IPS DF 4.7 (cell line): ENCODE data around the gene MAP2K2.

Experiments used
- DNase-seq: peaks from one replicate; pipeline ENCODE4 v3.0.0-alpha.2; 2013; ENCODE audit warnings: low spot score; ENCODE audit errors: extremely low read depth

The MAP2K2 gene

DNA sequence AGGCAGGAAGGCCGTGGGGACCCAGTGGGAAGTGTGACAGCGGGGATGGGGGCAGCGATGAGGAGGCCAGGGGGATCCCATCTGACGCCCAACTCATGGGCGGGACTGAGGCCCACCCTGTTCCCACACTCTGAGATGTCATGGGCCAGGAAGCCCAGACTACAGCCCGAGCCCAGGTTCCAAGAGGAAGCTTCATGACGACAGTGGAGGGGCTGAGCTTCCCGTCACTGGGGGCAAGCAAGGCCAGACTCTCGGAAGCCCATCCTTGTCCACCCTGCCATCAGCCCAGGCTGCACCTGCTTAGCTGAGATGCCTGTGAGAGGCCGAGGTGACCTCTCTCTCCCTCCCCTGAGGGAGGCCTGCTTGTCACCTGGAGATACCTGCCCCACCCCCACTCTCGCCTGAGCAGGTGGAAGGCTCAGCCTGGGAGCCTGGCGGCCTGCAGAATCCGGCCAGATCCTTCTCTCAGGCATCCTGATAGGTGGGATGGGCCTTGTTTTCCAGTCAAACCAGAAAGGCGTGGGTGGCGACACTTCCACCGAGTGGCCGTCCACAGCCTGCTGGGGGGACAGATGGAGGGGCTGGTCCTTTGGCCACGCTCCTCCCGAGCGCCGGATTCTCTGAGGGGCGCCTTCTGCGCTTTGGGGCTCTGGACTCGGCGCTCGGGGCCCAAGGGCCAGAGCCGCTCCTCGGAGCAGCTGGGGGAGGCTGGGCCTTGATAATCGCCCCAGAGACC lies 62.1 kb downstream of the MAP2K2 start:
- DNase-seq = no peak

DNA sequence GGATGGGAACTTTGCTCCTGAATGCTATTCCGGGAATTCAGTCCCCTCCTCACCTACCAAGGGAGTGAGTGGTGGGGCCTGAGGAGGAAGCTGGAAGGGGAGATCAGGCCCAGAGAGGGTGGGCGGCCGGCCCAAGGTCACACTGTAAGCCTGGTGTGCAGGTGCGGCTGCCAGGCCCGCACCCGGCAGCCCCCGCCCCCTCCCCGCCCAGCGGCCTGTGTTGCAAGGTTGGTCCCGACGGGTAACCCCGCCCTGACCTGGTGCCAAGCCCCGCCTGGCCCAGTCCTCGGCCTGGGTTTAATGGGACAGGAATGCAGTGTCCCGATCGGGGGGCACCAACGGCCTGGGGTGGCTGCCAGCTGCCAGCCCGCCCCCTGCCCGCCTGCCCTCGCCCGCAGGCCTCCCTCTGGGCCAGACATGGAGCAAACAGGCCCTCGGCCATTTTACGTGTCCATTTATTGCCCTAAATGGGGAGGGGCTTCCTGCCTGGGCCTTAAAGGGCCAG lies 62.7 kb downstream of the MAP2K2 start:
- no peak for DNase-seq

DNA sequence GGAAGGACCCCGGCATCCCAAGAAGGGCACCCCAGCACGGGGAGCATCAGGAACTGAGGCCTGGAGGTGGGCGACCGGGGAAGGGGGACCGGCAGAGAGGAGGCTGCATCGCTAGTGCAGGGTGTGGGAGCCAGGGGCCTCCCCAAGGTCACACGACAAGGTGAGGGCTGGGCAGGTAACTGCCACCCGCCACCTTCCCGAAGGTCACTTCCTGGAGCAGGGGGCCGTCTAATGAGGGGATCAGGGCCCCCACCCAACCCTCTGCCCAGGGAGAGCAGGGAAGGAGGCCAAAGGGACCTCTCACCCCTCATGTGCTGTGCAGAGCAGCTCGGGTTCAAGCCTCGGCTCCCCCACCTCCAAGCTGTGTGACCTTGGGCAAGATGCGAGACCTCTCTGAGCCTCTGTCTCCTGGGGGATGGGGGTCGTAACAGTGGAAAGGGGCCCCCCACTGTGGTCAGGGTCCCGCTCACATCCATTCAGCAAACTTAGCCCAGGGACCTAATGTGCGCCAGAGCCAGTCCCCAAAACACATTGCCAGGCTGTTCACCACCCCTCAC lies 63.2 kb downstream of the MAP2K2 start:
- DNase-seq = no peak

DNA sequence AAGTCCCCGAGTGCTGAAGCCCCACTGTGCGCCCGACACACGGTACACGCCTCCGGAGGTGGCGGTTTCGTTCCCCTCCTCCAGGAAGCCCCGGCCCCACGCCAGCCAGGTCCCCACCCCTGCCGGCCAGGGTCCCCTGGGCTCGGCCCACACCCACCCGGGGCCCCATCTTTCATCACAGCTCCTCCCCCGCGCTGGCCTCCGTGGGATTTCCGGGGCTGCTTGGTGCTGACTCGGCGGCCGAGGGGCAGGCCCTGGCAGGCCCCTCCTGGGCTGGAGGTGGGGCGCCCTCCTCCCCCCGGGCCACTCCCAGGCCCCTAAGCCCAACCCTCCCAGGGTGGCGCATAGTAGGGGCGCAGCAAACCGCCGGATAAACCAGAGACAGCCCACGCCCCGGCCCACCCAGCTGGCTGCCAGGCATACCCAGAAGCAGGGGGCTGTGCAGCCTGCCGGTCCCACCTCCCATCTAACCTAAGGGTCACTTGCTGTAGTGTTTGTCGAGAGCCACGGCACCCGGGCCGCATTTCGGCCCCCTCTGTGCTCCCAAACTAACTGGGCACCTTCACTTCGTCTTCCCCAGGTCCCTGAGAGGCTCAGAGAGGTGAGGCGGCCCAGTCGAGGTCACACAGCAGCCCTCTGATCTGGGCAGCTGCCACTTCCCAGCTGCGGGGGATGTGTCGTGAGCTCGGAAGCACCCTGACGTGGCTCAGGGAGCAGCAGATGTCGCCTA lies 63.9 kb downstream of the MAP2K2 start:
- DNase-seq = no peak

DNA sequence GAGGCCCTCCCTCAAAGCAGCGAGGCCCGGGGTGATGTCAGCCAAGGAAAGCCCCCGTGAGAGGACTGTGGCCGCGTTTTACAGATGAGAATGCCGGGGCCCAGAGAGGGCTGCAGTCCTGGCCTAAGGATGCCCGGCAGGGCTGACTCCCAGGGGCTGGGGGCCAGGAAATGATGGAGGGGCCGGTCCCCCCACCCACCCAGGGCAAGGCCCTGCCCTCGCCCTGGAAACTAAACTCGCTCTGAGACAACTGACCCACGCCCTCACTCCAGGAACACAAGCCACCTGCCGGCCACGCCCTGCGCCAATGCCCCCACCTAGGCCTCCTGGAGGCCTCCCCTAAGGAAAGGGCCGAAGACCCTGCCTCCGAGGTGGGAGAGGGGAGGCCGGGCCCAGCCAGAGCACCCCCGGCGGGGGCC lies 64.5 kb downstream of the MAP2K2 start:
- DNase-seq = no peak

DNA sequence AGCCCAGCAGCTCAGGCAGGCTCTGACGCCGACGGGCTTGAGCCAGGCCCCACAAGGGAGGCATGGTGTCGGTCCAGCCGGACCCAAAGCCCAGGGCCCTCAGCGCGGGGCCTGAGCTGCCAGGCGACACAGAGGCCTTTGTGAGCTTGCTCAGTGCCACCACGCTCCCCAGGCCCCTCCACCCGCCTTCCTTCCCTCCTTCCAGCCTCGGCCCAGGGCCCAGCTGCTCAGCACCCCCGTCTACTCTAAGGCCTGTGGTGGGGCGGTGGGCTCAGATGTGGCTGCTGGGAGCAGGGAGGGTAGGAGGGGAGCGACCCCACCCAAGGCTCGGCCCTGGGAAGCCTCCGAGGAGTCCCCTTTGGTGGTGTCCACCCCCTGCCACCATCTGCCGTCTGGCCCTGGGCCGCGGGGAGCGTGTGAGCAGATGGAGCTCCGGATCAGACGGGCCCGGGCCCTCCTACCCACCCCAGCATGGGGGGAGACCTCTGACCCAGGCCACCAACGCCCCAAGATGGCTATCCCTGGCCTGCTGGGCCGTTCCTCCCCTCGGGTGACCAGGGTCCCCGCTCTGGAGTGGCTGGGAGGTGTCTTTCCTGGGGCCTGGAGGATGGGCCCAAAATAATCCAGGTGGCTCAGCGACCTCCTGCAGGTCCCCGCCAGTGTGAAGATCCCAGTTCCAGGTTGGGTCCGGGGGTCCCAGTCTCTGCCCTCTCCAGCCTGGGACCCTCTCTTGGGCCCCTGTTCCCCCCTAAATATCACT lies 65.0 kb downstream of the MAP2K2 start:
- DNase-seq = no peak

DNA sequence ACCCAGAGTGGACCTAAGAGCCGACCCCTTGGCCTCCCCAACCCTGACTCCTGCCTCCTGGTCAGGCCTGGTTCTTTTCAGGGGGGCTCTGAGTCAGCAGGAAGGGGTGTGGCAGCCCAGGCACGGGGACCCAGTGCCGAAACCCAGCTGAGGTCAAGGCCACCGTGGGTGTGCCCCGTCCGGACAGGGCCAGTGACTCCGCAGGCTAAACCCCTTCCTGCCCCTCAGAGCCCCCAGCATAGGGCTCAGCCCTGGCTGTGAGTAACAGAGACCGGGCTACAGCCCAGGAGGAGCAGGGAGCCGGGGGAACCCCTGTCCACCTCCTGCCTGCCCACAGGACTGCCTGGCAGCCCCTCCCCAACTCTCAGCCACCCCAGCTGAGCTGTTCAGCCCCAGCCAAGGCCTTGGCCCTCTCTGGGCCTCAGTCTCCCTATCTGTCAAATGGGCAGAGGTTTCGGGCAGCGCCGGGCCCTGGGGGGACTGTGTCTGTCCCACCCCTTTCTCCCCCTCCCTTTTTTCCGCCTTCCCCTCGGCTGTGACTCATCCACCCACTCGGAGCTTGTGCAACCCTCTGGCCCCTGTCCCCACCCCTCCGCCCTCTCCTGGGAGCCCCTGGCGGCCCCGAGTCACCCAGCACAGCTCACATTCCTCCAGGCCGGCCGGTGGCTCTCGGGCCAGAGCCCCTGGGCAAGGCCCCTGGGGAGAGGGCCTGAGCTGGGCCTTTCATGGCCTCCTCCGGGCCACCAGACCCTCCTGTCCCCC lies 65.8 kb downstream of the MAP2K2 start:
- DNase-seq = no peak

DNA sequence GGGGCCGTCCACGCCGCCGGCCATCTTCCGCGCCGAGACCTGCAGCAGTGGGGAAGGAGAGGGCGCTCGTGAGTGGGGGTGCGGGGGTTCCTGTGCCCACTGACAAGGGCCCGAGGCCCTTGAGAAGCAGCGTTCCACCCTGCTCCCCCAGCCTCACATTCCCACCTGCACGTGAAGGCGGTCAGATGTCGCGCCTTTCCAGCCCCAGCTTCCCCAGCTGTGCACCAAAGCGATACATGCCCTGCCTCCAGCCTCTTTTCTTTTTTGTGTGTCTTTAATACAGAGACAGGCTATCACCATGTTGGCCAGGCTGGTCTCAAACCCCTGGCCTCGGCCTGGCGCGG lies 68.7 kb downstream of the MAP2K2 start:
- DNase-seq = no peak

DNA sequence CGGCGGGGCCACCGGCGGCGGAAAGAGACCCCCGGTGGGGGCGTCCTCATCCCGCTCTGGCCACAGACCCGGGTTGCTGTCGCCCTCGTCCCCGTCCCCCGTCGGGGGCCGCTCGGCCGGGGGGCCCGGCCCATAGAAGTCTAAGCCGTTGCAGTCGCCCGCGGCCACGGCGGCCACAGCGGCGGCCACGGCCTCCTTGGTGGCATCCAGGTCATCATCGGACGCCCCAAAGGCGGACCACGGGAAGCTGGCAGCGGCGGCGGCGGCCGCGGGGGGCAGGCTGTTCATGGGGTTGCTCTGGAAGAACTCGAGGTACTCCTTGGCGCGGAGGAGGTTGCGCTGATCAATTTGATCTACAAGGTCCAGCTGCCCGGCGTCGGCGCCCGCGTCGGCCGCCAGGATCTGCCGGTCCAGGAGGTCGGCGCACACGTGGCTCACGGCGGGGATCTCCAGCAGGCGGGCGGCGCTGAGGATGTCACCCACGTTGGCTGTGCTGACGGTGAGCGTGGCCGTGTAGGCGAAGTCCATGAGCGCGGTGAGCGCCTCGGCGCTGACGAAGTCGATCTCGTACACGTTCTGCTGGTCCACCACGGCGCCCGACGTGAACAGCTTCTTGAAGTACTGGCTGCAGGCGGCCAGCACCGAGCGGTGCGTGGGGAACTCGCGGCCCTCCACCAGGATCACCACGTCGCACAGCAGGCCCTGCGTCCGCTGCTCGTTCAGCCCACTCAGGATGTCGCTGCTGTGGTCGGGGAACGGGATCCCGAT lies 69.3 kb downstream of the MAP2K2 start:
- DNase-seq = no peak

DNA sequence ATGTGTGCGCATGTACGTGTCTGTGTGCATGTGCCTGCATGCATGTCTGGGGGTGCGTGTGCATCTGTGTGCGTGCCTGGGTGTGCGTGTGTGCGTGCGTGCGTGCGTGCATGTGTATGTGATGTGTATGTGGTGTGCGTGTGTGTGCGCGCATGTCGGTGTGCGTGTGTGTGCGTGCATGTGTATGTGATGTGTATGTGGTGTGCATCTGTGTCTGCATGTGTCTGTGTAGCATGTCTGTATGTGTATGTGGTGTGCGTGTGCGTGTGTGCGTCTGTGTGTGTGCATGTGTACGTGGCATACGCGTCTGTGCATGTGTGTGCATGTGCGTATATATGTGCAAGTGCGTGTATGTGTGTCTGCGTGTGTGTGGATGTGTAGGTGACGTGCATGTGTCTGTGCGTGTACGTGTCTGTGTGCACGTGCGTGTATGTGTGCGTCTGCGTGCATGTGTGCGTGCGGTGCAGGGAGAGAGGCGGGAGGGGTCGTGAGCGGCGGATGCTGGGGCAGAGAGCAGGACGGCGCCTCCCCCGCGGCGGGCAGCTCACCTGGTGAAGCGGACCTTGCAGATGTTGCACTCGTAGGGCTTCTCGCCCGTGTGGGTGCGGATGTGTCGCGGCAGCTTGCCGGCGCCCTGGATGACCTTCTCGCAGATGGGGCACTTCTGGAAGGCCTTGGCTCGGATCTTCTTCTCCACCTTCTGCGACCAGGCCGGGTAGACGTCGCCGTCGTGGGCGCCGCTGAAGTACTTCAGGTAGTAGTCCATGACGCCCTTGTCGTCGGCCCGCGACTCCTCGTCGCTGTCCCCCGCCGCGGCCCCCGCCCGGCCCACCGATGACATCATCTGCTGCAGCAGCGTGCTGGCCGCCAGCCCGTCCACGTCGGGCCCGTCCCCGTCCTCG lies 70.2 kb downstream of the MAP2K2 start:
- DNase-seq = no peak

DNA sequence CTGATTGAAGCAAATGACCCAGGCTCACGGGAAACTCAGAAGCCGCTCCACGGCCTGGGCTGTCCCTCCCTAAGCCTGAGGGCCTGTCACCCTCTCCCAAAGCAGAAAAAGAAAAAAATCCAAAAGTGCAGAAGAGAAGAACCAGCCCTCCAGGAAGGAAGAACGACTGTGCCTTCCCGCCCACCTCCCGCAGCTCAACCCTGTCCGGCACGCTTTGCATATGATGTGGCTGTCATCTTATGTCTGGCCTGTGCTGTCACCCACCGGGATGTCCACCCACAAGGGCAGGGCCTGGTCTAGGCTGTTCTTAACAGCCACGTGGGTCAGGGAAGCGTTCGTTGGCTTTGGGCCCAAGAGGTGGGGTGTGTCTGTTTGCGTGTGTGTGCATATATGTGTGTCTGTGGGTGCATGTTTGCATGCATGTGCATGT lies 70.9 kb downstream of the MAP2K2 start:
- no peak for DNase-seq

DNA sequence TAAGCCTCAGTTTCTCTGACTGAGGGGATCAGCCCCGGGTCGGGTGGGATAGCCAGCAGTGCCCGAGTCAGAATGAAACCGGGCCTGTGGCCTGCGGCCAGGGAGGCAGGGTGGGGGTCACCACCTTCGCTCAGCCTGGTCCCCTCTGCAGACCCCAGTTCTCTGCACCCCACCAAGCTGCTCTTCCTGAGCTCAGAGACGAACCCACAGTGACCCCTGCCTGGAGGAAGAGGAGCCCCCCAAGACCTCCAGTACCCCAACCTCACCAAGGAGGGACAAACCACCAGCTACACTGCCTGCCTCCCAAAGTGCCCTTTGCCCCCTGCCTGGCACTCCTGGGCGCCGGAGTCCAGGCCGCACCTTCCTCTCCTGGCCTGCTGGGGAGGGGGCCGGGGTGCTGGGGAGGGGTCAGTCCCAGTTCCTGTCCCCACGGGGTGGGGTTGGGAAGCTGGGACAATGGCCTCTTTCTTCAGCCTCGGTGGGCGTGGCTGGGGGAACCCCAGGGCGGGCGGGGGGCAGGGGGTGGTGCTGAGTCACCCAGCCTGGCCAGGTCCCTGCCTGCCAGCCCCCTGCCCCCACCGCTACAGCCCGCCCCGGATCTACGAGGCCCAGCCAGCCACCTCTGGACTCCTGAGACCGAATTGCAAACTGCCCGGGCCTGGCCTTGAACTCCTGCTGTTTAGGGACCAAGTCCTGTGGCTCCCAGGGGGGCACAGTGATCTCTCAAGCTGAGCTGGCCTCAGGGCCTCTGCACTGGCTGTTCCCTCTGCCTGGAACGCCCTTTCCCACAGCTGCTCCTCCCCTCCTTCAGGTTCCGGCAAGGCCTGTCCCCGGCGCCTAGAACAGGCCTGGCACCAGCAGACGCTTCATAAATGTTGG lies 71.6 kb downstream of the MAP2K2 start:
- no peak for DNase-seq

DNA sequence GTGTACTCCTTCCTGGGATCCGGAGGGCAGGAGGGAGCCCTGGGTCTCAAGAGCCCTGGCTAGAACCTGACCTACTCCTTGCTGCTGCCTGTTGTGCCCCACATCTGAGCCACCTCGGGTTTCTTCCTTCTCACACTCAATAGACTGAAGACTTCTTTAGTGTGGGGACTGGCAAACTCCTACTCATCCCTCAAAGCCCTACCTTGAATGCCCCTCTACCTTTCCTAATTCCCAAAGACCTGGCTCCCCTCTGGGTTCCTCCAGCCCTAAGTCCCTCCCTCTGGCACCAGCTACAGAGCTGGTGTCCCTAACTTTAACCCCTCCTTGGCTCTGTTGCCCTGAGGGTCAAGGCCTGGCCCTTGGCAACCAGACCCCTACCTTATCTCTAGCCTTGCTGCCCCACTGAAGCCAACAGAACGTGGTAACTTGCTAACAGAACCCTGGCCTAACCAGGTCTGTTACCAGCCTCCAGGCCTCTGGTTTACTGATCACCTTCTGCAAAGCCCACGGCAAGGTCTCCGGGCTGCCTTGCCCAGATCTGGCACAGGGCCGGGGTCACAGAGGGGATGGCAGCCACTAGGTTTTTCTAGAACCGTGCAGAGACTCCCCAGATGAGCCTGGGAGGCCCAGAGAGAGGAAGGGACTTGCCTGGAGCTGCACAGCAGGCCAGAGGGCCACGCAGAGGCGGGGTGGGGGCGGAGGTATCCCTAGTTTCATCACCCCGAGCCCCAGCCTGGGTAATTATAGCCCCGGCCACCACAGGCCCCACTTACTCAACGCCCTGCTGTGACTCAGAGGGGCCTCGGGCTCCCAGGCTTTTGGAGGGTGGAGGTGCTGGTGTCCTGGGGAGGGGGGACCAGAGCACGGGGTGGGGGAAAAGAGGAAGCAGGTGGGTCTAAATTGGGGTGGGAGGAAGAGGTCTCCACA lies 72.5 kb downstream of the MAP2K2 start:
- DNase-seq = no peak

DNA sequence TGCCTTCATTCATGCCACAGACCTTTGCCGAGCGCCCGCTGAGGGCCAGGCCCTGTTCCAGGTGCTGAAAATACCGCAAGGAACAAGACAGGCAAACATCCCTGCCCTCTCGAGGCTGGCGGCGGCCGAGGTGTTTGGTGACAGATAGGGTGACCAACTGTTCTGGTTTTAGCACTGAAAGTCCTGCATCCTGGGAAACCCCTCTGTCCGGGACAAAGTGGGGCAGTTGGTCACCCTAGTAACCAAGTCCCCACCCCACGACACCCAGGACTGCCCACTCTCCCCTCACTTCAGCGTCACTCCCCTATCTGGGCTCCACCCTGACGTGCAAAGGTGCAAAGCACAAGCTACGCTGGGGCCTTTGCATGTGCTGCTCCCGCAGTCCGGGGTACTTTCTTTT lies 74.5 kb downstream of the MAP2K2 start:
- DNase-seq = no peak

DNA sequence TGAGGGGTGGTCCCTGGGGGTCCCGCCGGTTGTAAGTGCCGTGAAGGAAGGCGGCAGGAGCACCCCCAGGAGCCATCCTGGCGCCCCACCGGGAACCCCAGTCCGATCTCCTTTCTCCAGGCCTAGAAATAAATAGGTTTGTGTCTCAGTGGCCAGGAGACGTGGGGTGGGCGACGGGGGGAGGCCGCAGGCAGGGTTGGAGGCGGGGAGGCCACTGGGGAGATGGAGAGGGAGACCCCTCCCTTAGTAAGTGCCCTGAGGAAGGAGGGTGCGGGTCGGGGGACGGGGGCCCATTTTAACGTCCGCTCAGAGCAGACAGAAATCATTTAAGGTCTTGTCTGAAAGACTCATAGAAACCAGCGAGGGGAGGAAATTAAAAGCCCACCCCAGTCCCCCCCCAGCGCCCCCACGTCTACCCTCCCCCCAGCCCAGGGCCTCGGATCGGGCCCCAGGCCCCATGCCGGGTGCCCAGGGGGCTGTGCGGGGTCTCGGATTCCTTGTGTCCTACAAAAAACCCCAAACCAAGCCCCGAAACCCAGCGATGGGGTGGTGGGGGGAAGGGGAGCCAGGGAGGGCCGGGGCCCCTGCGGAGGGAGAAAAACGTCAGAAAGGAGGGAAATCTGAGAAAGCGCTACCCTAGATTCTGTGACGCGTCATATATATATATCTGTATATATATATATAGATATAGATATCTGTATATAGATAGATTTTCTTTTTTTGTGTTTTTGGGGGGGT lies 76.8 kb downstream of the MAP2K2 start:
- no peak for DNase-seq

DNA sequence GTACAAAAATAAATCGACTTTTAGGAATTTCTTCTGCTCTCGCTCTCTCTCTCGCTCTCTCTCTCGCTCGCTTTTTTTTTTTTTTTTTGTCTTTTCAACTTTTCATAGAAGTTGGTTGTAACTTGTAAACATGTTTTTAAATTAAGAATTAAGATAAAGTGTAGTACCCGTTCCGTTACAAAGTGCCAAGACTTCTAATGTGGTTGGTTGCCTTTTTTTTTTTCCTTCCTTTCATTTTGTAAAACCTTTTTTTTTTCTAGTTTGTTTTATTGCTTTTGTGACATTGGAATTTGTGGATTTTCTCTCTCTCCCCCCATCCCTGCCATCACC lies 77.6 kb downstream of the MAP2K2 start:
- DNase-seq = no peak
